Posterior vena cava (tissue), 2 donors: ENCODE data around the gene TRDN. TPM values are rescaled to one million over a fixed set of nuclear protein-coding genes. Genes with fewer than 3 reads are reported as not detected.
"Not testable (repeated sequence)": the region's sequence is repeated elsewhere in the genome, so short reads cannot be mapped to it uniquely, and the experiment has no call there.

Experiments
- DNase-seq: peaks from one replicate; pipeline ENCODE4 v3.0.0-alpha.2; 2020; ENCODE audit warnings: low spot score
- intact Hi-C, 2 donors: fragments of 100-400 bp; cut with DNase I; formaldehyde crosslinking; loops; one replicate each; pipeline versions ENCODE4 v1.14.1 to v1.14.2; 2022 to 2023
- total RNA-seq, 2 donors: library from RNA; stranded (reverse); fragmentation: NEBNext Ultra II Directional; extraction: Animal tissue kit (Norgen Biotek cat#: 25700); gene quantifications; one replicate each; pipeline ENCODE4 v1.2.1, GENCODE V29; 2021
- donor health status: DM: yes; HTN: yes; CAD: no.
- donor health status: DM: yes; HTN: yes; CAD: no.

Gene TRDN
- total RNA-seq, 2 donors from 2014 or later, result 5.4 to 10.3 TPM

GRCh38 chr6:123352279-123352678 lies 284.5 kb downstream of the TRDN start:
- no peak for DNase-seq
- intact Hi-C loops, result no loop called here

- intact Hi-C loops, result no loop called here
- no peak for DNase-seq
Observed at GRCh38 chr6:123343836-123344235, 292.9 kb downstream of the TRDN start.

GRCh38 chr6:123338394-123338793 lies 298.4 kb downstream of the TRDN start:
- intact Hi-C loops, result no loop called here
- no peak for DNase-seq

GRCh38 chr6:123333000-123333756 lies 303.6 kb downstream of the TRDN start:
- intact Hi-C loops, result no loop called here
- no peak for DNase-seq

- DNase-seq, result no peak
- intact Hi-C loops, result no loop called here
Observed at GRCh38 chr6:123332070-123332469, 304.7 kb downstream of the TRDN start.

GRCh38 chr6:123329337-123329736 lies 307.4 kb downstream of the TRDN start:
- intact Hi-C loops, result no loop called here
- DNase-seq, result no peak

- intact Hi-C loops, result no loop called here
Observed at GRCh38 chr6:123323452-123324329, 313.1 kb downstream of the TRDN start.

GRCh38 chr6:123321020-123321419 lies 315.7 kb downstream of the TRDN start:
- no peak for DNase-seq
- intact Hi-C loops, result no loop called here

More at GRCh38 chr6:123323452-123324329, 313.1 kb downstream of the TRDN start:
- no peak for DNase-seq

GRCh38 chr6:123316733-123317323 lies 319.9 kb downstream of the TRDN start:
- intact Hi-C loops, result no loop called here
- DNase-seq, result no peak

- DNase-seq, intact Hi-C loops: not testable (repeated sequence)
Observed at GRCh38 chr6:123314459-123314858, 322.3 kb downstream of the TRDN start.

- intact Hi-C loops, result no loop called here
- DNase-seq, result no peak
Observed at GRCh38 chr6:123309130-123309529, 327.6 kb downstream of the TRDN start.

- no peak for DNase-seq
- intact Hi-C loops, result no loop called here
Observed at GRCh38 chr6:123306334-123306733, 330.4 kb downstream of the TRDN start.

- no peak for DNase-seq
- intact Hi-C loops, result no loop called here
Observed at GRCh38 chr6:123295672-123296071, 341.1 kb downstream of the TRDN start.

GRCh38 chr6:123295181-123295580 lies 341.6 kb downstream of the TRDN start:
- no peak for DNase-seq
- intact Hi-C loops, result no loop called here

GRCh38 chr6:123288649-123289048 lies 348.1 kb downstream of the TRDN start:
- no peak for DNase-seq
- intact Hi-C loops, result no loop called here

- DNase-seq, result no peak
- intact Hi-C loops, result no loop called here
Observed at GRCh38 chr6:123276546-123276980, 360.2 kb downstream of the TRDN start.

GRCh38 chr6:123263981-123264380 lies 372.8 kb downstream of the TRDN start:
- no peak for DNase-seq
- intact Hi-C loops, result no loop called here

GRCh38 chr6:123240626-123241025 lies 396.1 kb downstream of the TRDN start:
- no peak for DNase-seq
- intact Hi-C loops, result no loop called here

GRCh38 chr6:123233336-123233735 lies 403.4 kb downstream of the TRDN start:
- DNase-seq, result no peak
- intact Hi-C loops, result no loop called here

- DNase-seq, intact Hi-C loops: not testable (repeated sequence)
Observed at GRCh38 chr6:123227789-123228188, 409.0 kb downstream of the TRDN start.
